ENCODE measurements around the gene TBC1D3B.

GRCh38 chr17:36209575-36209974 lies 33.1 kb upstream of the TBC1D3B start:
- TF ChIP-seq POLR2A (IDR thresholded peaks at IDR 0.05) (no peak), CTCF (IDR thresholded peaks at IDR 0.05) (no peak)
